IPS-11a (cell line): ENCODE data around the gene EFCAB6.

Source experiments
- H3K4me3 ChIP-seq: one replicate; pipeline ENCODE4 v1.5.1; 2013; ENCODE audit warnings: low read depth, low read length, control low read depth

Gene EFCAB6

DNA sequence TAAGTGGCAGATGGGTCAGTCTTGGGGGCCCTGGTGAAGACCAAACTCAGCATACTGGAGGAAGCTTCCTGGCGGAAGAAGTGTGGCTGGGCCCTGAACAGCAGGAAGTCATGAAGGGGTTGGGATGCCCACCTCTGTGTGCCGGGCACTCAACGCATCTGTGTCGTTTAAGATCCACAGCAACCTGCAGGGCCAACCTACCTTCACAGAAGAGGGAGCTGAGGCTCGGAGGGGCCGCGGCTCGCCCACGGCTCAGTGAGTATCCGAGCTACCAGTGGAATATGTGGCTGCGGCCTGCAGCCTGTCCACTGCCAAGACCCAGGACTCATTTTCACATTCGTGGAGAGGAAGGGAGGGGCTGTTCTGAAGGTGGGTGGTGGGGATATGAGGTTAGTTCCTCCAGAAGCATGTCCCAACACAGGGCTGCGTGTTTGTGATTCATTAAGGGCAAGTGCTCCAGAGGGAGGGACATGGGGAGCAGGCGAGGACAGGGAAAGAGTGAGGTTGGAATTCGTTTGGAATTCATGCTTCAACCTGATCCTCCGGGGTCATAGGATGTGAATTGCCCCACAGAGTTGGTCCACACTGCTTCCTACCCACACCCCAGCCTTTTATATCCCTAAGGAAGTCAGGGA, 300.7 kb downstream of the EFCAB6 start:
- no peak overlapping the region for H3K4me3 ChIP-seq

DNA sequence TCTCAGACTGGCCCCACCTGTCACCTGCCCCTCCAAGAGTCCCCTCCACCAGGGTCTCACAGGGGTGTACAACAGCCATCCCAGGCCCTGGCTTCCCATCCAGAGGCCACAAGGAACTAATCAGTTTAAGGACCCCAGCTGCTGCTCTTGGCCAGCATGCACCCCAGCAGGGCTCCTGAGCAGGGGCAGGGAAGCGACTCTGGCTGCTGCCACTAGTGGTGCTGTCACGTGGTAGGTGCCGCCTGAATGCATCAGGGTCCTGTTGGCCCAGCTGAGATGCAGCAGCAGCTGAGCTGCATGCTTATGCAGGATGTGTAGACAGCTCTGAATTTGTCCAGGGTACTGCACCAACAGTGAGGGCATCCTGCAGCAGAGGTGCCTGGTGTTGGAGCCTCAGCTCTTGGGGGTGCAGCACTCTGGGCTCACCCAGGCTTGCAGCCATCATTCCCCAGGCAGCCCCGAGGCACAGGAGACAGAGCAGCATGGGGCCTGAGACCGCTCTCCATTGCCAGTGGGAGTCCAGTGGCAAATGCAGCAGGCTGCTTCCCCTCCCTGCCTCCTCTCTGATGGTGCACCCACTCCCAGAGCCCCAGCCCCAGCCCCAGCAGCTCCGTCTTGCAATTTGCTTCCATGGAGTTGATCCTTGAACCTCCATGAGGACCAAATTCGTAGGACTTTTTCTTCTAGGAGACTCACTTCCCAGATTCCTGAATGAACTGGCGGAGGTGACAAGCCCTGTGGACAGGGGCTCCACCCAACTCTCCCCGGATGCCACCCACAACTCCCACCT, 301.6 kb downstream of the EFCAB6 start:
- no peak overlapping the region for H3K4me3 ChIP-seq

DNA sequence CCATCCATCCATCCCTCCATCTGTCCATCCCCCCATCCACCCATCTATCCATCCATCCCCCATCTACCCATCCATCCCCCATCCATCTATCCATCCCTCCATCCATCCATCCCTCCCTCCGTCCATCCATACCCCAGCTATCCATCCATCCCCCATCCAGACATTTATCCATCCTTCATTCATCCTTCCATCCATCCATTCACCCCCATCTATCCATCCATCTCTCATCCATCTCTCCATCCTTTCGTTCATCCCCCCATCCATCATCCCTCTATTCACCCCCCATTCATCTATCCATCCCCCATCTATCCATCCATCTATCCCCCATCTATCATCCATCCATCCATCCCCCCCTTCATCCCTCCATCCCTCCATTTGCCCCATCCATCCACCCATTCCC, 302.8 kb downstream of the EFCAB6 start:
- no peak overlapping the region for H3K4me3 ChIP-seq

DNA sequence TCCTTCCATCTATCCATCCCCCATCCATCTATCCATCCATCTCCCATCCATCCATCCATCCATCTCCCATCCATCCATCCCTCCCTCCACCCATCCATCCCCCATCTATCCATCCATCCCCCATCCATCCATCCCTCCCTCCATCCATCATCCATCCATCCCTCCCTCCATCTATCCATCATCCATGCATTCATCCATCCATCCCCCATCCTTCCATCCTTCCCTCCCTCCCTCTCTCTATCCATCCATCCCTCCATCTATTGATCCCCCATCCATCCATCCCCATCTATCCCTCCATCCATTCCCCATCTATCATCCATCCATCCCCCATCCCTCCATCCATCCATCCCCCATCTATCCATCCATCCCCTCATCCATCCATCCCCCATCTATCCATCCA, 303.6 kb downstream of the EFCAB6 start:
- H3K4me3 ChIP-seq: no peak overlapping the region

DNA sequence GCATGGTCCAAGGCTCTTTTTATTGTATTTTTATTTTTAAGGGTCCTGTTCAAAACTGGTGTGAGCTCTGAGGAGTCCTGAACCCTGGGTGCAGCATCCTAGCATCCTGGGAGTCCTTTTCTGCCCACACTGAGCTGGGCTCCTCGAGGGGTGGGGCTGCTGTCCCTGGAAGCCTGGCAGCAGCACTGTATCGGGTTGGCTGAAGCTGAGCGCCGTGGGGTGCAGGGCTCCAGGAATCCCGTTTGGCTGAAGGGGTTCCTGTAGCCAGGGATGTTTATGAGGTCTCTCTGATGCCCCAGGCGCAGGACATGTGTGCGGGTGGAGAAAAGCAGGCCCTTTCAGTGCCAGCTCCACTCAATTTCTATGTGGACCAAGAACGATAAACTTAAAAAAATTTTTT, 304.9 kb downstream of the EFCAB6 start:
- H3K4me3 ChIP-seq: no peak overlapping the region

DNA sequence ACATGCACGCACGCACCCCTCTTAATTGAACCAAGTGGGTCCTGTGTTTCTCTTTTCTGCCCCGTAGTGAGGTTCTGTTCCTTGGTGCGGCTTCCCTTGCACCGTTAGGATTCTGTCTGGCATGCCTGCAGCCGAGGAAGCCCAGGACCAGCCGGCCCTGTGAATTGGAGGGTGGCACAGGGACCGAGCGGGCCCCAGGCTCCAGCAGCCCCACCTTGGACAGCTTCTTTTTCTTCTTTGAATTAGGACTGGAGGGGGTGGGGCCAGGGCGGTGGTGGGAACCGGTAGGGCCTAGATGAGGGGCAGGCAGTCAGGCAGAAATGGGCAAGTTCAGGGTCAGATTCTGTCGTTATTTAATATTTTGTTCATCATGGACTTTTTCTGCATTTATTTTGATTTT, 305.6 kb downstream of the EFCAB6 start:
- no peak overlapping the region for H3K4me3 ChIP-seq

DNA sequence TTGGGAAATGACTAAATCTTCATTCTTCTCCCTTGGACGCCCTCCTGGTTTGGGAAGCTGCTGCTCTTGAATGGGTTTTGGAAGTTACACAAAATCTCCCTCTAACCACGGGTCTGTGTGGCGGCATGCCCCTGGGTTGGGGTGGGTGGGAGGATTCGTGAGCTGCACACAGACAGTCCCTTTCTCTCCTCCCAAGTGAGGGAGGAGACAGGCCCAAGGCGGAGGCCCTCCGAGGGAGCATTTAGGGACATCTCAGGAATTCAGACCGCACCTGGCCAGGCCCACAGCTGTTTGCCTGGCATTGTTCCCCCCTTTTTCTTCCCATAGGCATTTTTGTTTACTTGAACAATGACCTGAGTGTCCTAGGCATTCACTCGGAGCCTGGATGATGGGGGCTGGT, 306.2 kb downstream of the EFCAB6 start:
- no peak overlapping the region for H3K4me3 ChIP-seq

DNA sequence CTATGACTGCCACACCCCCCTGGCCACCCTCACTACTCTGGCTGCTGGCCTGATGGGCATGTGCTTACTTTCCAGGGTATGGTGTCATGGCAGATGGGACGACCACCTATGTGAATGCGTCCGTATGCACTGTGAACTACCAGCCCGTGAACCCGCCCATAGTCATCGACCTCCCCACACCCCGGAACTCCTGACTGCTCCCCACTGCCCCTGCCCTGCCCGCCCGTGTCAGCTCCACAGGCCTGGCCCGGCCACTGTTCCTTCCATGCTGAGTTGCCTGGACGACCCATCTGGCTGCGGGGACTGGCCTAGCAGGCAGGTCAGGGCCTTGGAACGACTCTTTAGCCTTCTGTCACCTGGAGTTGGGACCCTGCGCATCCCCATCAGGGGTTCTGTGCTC, 306.7 kb downstream of the EFCAB6 start:
- no peak overlapping the region for H3K4me3 ChIP-seq

DNA sequence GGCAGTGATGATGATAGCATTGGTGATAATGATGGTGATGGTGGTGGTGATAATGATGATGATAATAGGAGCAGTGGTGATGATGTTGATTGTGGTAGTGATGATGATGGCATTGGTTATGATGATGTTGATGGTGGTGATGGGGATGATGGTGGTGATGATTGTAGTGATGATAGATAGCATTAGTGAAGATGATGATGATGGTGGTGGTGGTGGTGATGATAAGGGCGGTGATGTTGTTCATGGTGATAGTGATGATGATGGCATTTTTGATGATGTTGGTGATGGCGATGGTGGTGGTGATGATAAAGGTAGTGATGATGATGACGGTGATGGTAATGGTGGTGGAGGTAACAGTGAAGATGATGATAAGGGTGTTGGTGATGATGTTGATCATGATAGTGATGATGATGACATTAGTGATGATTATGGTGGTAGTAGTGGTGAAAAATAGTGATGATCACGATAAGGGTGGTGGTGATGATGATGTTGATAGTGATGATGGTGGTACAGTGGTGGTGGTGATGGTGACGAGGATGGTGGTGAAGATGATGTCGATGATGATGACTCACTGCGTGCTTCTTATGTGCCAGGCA, 307.3 kb downstream of the EFCAB6 start:
- H3K4me3 ChIP-seq: no peak overlapping the region

DNA sequence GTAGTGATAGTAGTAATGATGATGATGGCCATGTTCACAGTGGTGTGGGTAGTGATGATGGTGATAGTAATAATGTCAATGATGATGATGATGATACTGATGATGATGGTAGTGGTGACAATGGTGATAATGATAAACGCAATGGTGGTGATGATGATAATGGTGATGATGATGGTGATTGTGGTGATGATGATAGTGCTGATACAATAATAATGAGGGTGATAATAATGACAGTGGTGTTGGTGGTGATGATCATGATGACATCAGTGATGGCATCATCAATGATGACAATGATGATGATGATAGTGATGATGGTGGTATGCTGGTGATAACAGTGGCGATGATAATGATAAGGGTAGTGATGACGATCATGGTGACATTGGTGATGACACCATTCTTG, 308.0 kb downstream of the EFCAB6 start:
- no peak overlapping the region for H3K4me3 ChIP-seq

DNA sequence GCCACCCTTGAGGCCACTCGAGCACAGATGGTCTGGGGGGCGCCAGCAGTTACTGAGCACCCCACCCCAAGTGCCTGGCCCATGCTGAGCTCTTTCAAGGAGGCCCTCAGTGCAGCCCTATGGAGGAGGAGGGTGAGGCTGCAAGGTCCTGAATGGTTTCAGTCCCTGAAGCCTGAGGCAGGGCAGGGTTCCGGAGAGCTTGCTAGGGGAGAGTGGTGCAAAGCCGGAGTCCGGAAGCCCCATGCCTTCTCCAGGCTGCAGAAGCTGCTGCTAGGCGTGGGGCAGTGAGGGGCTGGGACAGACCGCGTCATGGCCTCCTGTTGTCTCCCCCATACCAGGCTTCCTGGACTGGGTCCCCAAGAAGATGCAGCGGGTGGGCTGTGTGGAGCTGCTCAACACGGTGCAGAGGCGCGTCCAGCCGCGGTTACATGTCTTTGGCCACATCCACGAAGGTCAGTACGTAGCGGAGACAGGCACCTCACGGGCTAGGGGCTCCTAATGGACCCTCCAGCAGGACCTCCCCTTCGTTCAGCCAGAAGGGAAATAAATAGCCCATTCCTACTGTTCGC, 309.7 kb downstream of the EFCAB6 start:
- no peak overlapping the region for H3K4me3 ChIP-seq

DNA sequence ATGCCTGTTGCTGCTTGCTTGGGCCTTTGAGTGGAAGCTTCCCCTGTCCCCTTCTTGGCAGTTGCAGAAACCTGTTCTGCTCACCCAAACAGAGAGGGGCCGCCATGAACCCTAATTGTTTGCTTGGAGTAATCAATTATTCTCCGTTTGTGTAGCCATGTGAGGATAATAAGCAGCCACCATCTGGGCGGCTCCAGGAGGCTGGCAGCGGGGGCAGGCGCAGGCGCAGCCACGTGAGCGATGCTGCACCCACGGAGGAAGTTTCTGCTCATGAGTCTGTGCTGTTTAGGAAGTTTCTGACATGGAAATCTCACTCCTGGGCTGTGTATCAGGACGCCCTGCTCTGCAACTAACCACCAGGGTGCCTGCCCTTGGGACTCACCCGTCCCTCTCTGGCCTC, 310.2 kb downstream of the EFCAB6 start:
- no peak overlapping the region for H3K4me3 ChIP-seq

DNA sequence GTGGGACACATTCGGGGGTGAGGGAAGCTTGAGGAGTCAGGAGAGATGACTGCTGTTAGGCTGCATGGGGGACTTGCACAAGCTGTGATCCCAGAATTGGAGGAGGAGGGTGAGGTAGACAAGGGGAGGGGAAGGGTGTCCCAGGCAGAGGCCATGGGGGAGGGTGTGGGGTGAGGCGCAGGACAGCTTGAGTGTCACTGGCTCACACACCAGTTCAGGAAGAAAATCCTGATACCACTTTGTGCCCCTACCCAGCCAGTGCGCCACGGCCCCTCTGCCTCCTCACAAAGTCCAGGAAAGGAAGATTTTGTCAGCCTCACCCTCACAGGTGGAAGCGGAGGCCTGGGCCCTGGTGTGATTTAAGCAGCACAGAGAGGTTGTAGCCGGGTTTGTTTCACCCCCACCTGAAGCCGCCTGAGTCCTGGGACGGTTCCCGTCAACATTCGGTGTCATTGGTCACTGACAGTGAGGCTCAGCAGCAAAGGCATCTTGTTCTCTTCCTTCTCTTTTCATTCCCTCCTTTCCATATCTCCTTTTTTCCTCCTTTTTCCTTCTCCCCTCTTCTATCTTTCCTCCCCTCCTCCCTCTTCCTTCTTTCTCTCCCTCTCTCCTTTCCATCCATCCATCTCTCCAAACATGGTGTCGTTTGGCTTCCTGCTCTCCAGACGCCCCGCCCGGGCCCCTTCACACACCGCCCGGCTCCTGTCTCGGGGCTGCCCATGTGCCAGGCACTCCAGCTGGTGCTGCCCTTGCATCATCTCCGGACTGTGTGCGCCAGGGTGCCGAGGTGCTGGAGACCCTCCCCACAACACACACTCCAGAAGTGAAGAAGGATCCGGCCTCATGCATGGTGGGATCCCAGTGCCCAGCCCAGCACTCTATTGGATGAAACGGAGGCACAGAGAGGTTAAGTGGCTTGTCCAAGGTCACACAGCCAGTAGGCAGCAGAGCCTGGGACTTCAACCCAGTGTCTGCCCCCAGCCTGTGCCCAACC, 311.0 kb downstream of the EFCAB6 start:
- H3K4me3 ChIP-seq: no peak overlapping the region

DNA sequence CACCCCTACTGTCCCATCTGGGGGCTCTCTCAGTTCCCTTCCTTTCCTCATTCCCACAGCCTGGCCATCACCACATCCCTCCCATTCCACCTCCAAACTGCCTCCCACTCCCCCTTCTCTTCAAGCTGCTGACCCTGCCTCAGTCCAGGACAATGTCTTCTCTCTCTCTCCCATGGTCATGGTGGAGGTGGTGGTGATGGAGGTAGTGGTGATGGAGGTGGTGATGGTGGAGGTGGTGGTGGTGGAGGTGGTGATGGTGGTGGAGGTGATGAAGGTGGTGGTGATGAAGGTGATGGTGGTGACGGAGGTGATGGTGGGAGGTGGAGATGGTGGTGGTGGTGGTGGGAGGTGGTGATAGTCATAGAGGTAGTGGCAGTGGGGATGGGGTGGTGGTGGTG, 313.2 kb downstream of the EFCAB6 start:
- no peak overlapping the region for H3K4me3 ChIP-seq

DNA sequence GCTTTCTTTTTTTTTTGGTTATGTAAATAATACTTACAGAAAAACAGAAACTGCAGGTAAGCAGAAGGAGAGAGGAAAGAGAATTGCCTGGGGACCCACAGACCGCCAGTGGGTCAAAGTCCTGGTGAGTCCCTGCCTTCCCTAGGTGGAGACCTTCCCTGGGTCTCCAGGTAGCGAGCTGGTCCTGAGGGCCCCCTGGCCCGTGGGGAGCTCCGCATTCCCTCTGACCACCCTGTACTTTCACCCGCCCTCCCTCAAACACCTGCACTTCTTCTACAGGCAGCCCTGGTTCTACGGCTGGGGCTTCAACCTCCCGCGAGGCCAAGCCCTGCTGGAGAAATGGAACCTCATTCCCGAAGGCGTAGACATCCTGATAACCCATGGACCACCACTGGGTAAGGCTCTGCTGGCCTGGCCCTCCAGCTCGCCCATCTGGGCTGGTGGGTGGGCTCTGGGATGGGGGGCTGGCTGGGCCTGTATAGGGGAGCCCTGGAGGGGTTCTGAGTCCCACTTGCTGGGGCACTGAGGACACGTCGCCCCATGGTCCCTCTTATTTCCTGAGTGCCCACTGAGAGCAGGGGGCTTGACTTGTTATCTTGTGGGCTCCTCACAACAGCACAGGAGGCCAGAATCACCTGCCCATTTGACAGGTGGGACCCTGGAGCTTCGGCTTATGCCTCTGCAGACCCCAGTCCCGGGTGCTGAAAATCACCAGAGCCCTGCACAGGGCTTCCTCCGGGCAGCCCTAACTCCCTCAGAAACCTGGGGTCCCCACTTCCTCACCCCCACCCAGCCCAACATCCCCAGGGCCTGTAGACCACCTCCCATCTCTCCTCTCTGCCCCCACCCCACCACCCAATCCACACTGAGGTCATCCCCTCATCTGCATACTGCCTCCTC, 313.9 kb downstream of the EFCAB6 start:
- no peak overlapping the region for H3K4me3 ChIP-seq

DNA sequence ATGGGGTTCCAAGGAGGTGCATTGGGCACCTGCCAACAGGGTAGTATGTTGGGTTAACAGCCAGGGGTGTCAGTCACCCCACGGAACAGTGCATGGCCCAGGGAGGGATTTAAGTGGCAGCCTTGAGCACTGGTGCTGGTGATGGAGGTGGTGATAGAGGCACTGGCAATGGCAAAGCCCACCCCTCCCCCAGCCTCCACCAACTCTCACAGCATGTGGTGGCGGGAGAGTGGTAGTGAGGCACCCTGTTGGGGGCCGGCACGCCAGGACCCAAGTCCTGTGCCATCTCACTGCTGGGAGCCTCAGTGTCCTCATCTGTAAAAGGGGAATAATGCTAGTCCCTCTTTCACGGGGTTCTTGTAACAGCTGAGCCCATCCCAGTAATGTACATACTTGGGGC, 318.8 kb downstream of the EFCAB6 start:
- no peak overlapping the region for H3K4me3 ChIP-seq

DNA sequence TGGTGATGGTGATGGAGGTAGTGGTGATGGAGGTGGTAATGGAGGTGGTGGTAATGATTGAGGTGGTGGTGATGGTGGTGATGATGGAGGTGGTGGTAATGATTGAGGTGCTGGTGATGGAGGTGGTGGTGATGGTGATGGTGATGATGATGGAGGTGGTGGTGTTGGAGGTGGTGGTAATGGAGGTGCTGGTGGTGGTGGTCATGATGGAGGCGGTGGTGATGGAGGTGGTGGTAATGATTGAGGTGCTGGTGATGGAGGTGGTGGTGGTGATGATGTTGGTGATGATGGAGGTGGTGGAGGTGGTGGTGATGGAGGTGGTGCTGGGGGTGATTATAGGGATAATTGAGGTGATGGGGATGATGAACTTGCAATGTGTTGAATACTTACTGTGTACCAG, 320.4 kb downstream of the EFCAB6 start:
- no peak overlapping the region for H3K4me3 ChIP-seq

DNA sequence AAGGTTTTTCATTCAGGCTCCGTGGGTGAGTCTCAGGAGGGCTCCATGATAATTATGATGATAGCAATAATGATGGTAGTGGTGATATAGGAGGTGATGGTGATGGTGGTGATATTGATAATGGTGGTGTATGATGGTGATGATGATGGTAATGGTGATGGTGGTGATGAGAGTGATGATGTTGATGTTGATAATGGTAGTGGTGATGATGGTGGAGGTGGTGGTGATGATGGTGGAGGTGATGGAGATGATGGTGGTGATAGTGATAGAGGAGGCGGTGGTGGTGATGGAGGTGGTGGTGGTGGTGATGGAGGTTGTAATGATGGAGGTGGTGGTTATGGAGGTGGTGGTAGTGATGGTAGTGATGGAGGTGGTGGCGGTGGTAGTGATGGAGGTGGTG, 320.9 kb downstream of the EFCAB6 start:
- no peak overlapping the region for H3K4me3 ChIP-seq

DNA sequence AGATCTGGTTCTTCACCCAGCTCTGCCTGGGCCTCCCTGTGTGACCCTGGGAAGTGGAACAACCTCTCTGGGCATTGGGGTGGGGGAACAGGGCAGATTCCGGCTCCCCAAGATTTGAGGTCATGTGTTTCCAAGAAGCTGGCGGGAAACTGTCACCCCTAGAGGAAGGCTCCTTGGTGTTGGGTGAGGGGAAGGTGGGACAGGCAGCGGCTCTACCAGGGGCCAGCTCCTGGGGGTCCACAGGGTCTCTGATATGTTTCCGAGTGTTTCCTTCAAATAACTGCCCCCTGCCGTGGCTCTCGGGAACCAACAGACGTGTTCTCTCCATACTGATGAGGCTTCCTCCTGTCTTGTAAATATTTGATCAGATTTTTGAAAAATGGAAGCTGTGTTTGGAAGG, 321.8 kb downstream of the EFCAB6 start:
- no peak overlapping the region for H3K4me3 ChIP-seq

DNA sequence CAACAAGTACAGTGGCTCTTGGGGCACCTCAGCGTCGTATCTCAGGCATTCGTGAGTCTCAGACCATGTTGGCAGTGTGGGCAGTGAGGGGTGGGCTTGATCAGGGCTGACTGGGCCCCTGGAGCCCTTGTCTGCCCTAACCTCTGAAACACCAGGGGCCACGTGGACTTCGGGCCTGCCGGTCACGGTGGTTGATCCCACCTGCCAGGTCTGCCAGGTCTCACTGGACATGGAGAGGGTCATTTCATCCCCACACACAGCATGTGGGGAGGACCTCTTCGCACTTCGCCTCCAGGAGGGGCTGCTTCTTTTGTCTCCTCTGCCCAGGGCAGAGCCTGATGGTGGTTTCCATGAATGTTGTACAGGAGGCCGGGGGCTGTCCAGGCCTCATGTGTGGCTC, 323.2 kb downstream of the EFCAB6 start:
- H3K4me3 ChIP-seq: no peak overlapping the region
